ENCODE measurements around the gene COX4I1. TPM values are rescaled to one million over a fixed set of nuclear protein-coding genes. Genes with fewer than 3 reads are reported as not detected.

The COX4I1 gene

Small RNAs within 50 kb of the gene (small RNA-seq; reads per million reads assigned to genes)
- gene RNU1-103P, result not detected
